ENCODE measurements around the gene CACNA1F.

The CACNA1F gene

GRCh38 chrX:49192722-49193328 is 40.3 kb downstream of the CACNA1F start:
- Histone ChIP-seq H3K4me1 (ENCODE audit: insufficient read depth, low read length) (no peaks in the 10 kb centered on the region), H3K27ac (ENCODE audit: low read depth, low read length) (no peak overlapping the region), H3K4me3 (ENCODE audit: low read length) (no peak overlapping the region), H3K36me3 (ENCODE audit: insufficient read depth, low read length) (no peaks in the 10 kb centered on the region), H3K27me3 (ENCODE audit: insufficient read depth, low read length) (no peaks in the 10 kb centered on the region), H3K9me3 (ENCODE audit: insufficient read depth, low read depth, low read length) (no peaks in the 10 kb centered on the region), H3K9ac (ENCODE audit: low read depth, low read length) (no peak overlapping the region)
- WGBS = 71% methylated on average over 10 of the region's 10 CpGs

GRCh38 chrX:49191574-49192011 is 41.5 kb downstream of the CACNA1F start:
- H3K36me3 ChIP-seq (ENCODE audit: insufficient read depth, low read length) = no peaks in the 10 kb centered on the region
- no peaks in the 10 kb centered on the region for H3K9me3 ChIP-seq (ENCODE audit: insufficient read depth, low read depth, low read length)
- H3K27me3 ChIP-seq (ENCODE audit: insufficient read depth, low read length) = no peaks in the 10 kb centered on the region
- H3K4me1 ChIP-seq (ENCODE audit: insufficient read depth, low read length) = no peaks in the 10 kb centered on the region; the same call in 1 of the 2 replicates
- peak overlapping the region; percentile 84 for H3K27ac ChIP-seq (ENCODE audit: low read depth, low read length)
- peak overlapping the region; percentile 76 for H3K4me3 ChIP-seq (ENCODE audit: low read length)
- WGBS = under 1% methylated on average over 31 of the region's 34 CpGs
- H3K9ac ChIP-seq (ENCODE audit: low read depth, low read length) = peak overlapping the region; percentile 74

GRCh38 chrX:49190821-49191573 is 42.1 kb downstream of the CACNA1F start:
- H3K4me1 ChIP-seq (ENCODE audit: insufficient read depth, low read length) = no peaks in the 10 kb centered on the region; the same call in 1 of the 2 replicates
- peak overlapping the region; percentile 84 for H3K27ac ChIP-seq (ENCODE audit: low read depth, low read length)
- no peaks in the 10 kb centered on the region for H3K27me3 ChIP-seq (ENCODE audit: insufficient read depth, low read length)
- no peaks in the 10 kb centered on the region for H3K36me3 ChIP-seq (ENCODE audit: insufficient read depth, low read length)
- peak overlapping the region; percentile 76 for H3K4me3 ChIP-seq (ENCODE audit: low read length)
- H3K9me3 ChIP-seq (ENCODE audit: insufficient read depth, low read depth, low read length) = no peaks in the 10 kb centered on the region
- H3K9ac ChIP-seq (ENCODE audit: low read depth, low read length) = peak overlapping the region; percentile 74
- WGBS = under 1% methylated on average over 32 of the region's 32 CpGs

- H3K27me3 ChIP-seq (ENCODE audit: insufficient read depth, low read length) = no peaks in the 10 kb centered on the region
- no peak overlapping the region for H3K4me3 ChIP-seq (ENCODE audit: low read length)
- H3K4me1 ChIP-seq (ENCODE audit: insufficient read depth, low read length) = no peaks in the 10 kb centered on the region; the same call in 1 of the 2 replicates
- no peak overlapping the region for H3K27ac ChIP-seq (ENCODE audit: low read depth, low read length)
- H3K9me3 ChIP-seq (ENCODE audit: insufficient read depth, low read depth, low read length) = no peaks in the 10 kb centered on the region
- 89% methylated on average over 6 of the region's 6 CpGs for WGBS
- no peaks in the 10 kb centered on the region for H3K36me3 ChIP-seq (ENCODE audit: insufficient read depth, low read length)
- H3K9ac ChIP-seq (ENCODE audit: low read depth, low read length) = no peak overlapping the region
These were observed 43.5 kb downstream of the CACNA1F start for GRCh38 chrX:49189606-49190005.

GRCh38 chrX:49188468-49189076 is 44.6 kb downstream of the CACNA1F start:
- no peaks in the 10 kb centered on the region for H3K27me3 ChIP-seq (ENCODE audit: insufficient read depth, low read length)
- no peak overlapping the region for H3K27ac ChIP-seq (ENCODE audit: low read depth, low read length)
- no peaks in the 10 kb centered on the region for H3K9me3 ChIP-seq (ENCODE audit: insufficient read depth, low read depth, low read length)
- H3K9ac ChIP-seq (ENCODE audit: low read depth, low read length) = no peak overlapping the region
- H3K4me3 ChIP-seq (ENCODE audit: low read length) = no peak overlapping the region
- WGBS = 93% methylated on average over 4 of the region's 8 CpGs
- no peaks in the 10 kb centered on the region; the same call in 1 of the 2 replicates for H3K4me1 ChIP-seq (ENCODE audit: insufficient read depth, low read length)
- 0 out of 2 replicates have a peak, but pooled peaks cover under 1% of the 10 kb centered on the region for H3K36me3 ChIP-seq (ENCODE audit: insufficient read depth, low read length)

GRCh38 chrX:49187526-49187925 is 45.6 kb downstream of the CACNA1F start:
- Histone ChIP-seq H3K27ac (ENCODE audit: low read depth, low read length) (no peak overlapping the region), H3K4me3 (ENCODE audit: low read length) (peak overlapping the region; percentile 67), H3K4me1 (ENCODE audit: insufficient read depth, low read length) (no peaks in the 10 kb centered on the region; the same call in 1 of the 2 replicates)

GRCh38 chrX:49187028-49187394 is 46.1 kb downstream of the CACNA1F start:
- Histone ChIP-seq H3K27ac (ENCODE audit: low read depth, low read length) (peak overlapping the region; percentile 18; the same call in 1 of the 2 replicates), H3K9ac (ENCODE audit: low read depth, low read length) (no peak overlapping the region), H3K27me3 (ENCODE audit: insufficient read depth, low read length) (no peaks in the 10 kb centered on the region), H3K36me3 (ENCODE audit: insufficient read depth, low read length) (0 out of 2 replicates have a peak, but pooled peaks cover 11% of the 10 kb centered on the region), H3K9me3 (ENCODE audit: insufficient read depth, low read depth, low read length) (no peaks in the 10 kb centered on the region), H3K4me3 (ENCODE audit: low read length) (peak overlapping the region; percentile 67), H3K4me1 (ENCODE audit: insufficient read depth, low read length) (no peaks in the 10 kb centered on the region; the same call in 1 of the 2 replicates)
- 5% methylated on average over 4 of the region's 15 CpGs for WGBS

More at GRCh38 chrX:49187526-49187925, 45.6 kb downstream of the CACNA1F start:
- H3K36me3 ChIP-seq (ENCODE audit: insufficient read depth, low read length) = 0 out of 2 replicates have a peak, but pooled peaks cover 8% of the 10 kb centered on the region
- no peaks in the 10 kb centered on the region for H3K27me3 ChIP-seq (ENCODE audit: insufficient read depth, low read length)
- H3K9ac ChIP-seq (ENCODE audit: low read depth, low read length) = no peak overlapping the region
- no peaks in the 10 kb centered on the region for H3K9me3 ChIP-seq (ENCODE audit: insufficient read depth, low read depth, low read length)
- 47% methylated on average over 6 of the region's 10 CpGs for WGBS

GRCh38 chrX:49186125-49187027 is 46.8 kb downstream of the CACNA1F start, which contains the start of gene PRICKLE3:
TSS of gene PRICKLE3 (minus strand) at chrX:49186373. CDS start at chrX:49186297, 76 bp downstream.
- WGBS = 2% methylated on average over 62 of the region's 62 CpGs
- Histone ChIP-seq H3K27ac (ENCODE audit: low read depth, low read length) (peak within 1 kb of the TSS; percentile 18; the same call in 1 of the 2 replicates), H3K4me1 (ENCODE audit: insufficient read depth, low read length) (no peaks in the 10 kb centered on the region; the same call in 1 of the 2 replicates), H3K36me3 (ENCODE audit: insufficient read depth, low read length) (0 out of 2 replicates have a peak, but pooled peaks cover 11% of the 10 kb centered on the region), H3K4me3 (ENCODE audit: low read length) (peak within 1 kb of the TSS; percentile 67), H3K9me3 (ENCODE audit: insufficient read depth, low read depth, low read length) (no peaks in the 10 kb centered on the region), H3K9ac (ENCODE audit: low read depth, low read length) (peak within 1 kb of the TSS; percentile 67), H3K27me3 (ENCODE audit: insufficient read depth, low read length) (no peaks in the 10 kb centered on the region)

GRCh38 chrX:49184294-49185281 is 48.6 kb downstream of the CACNA1F start:
- Histone ChIP-seq H3K9ac (ENCODE audit: low read depth, low read length) (no peak overlapping the region), H3K4me3 (ENCODE audit: low read length) (peak overlapping the region; percentile 67), H3K27me3 (ENCODE audit: insufficient read depth, low read length) (no peaks in the 10 kb centered on the region), H3K4me1 (ENCODE audit: insufficient read depth, low read length) (no peaks in the 10 kb centered on the region; the same call in 1 of the 2 replicates), H3K9me3 (ENCODE audit: insufficient read depth, low read depth, low read length) (no peaks in the 10 kb centered on the region), H3K36me3 (ENCODE audit: insufficient read depth, low read length) (peaks cover 20% of the 10 kb centered on the region), H3K27ac (ENCODE audit: low read depth, low read length) (peak overlapping the region; percentile 73; the same call in 1 of the 2 replicates)
- WGBS = 3% methylated on average over 46 of the region's 46 CpGs

All from HUES64 (cell line).